Measurements from ENCODE around the gene CTDSP2. TPM values are rescaled to one million over a fixed set of nuclear protein-coding genes. Genes with fewer than 3 reads are reported as not detected.

CTDSP2 gene
- total and polyA plus RNA-seq, 2 donors (not counting 3 experiments of a cell fraction or from before 2014, with no cell fraction given): 142 to 146 TPM

DNA sequence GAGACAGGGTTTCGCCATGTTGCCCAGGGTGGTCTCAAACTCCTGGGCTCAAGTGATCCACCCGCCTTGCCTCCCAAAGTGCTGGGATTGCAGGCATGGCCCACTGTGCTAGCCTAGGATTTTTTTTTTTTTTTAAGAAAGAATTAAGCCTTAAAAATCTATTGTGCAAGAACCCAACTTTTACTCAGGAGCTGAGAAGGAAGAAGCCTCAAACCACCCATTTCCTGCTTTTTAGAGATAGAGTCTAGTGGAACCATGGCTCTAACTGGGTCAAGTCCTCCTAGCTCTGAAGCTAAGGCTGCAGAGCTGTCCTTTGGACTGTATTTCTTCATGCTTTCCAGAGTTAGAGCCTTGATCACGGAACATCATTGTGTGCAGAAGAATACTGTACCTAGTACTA, 65.3 kb downstream of the CTDSP2 start:
- no peak for TF ChIP-seq GATA2 (IDR thresholded peaks at IDR 0.05; ENCODE audit: insufficient read depth, insufficient read length, low read depth, low read length)
- TF ChIP-seq, protein P1, sequence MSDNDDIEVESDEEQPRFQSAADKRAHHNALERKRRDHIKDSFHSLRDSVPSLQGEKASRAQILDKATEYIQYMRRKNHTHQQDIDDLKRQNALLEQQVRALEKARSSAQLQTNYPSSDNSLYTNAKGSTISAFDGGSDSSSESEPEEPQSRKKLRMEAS (IDR thresholded peaks at IDR 0.05; ENCODE audit: insufficient read depth, insufficient read length): no peak
- TF ChIP-seq POLR2A (IDR thresholded peaks at IDR 0.05; ENCODE audit: low read depth, low read length): no peak
- no peak for TF ChIP-seq MYC (IDR thresholded peaks at IDR 0.05; ENCODE audit: low read depth, low read length)
- no peak for TF ChIP-seq POLR2AphosphoS5 (IDR thresholded peaks at IDR 0.05; ENCODE audit: insufficient read depth, low read depth, low read length)
- no peak for TF ChIP-seq FOS (IDR thresholded peaks at IDR 0.05; ENCODE audit: borderline replicate concordance, insufficient read depth, low read length)
- no peak for TF ChIP-seq EZH2 (IDR thresholded peaks at IDR 0.05; ENCODE audit: borderline replicate concordance, low read depth, low read length, severe bottlenecking)
- TF ChIP-seq, protein P2, sequence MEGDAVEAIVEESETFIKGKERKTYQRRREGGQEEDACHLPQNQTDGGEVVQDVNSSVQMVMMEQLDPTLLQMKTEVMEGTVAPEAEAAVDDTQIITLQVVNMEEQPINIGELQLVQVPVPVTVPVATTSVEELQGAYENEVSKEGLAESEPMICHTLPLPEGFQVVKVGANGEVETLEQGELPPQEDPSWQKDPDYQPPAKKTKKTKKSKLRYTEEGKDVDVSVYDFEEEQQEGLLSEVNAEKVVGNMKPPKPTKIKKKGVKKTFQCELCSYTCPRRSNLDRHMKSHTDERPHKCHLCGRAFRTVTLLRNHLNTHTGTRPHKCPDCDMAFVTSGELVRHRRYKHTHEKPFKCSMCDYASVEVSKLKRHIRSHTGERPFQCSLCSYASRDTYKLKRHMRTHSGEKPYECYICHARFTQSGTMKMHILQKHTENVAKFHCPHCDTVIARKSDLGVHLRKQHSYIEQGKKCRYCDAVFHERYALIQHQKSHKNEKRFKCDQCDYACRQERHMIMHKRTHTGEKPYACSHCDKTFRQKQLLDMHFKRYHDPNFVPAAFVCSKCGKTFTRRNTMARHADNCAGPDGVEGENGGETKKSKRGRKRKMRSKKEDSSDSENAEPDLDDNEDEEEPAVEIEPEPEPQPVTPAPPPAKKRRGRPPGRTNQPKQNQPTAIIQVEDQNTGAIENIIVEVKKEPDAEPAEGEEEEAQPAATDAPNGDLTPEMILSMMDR (IDR thresholded peaks at IDR 0.05; ENCODE audit: extremely low read depth in 1 of 2, insufficient read depth in 1 of 2, low read depth in 1 of 2, low read length in 2 of 2): no peak
- no peak for TF ChIP-seq JUN (IDR thresholded peaks at IDR 0.05; ENCODE audit: borderline replicate concordance, insufficient read depth, insufficient read length, low read depth)
- POLR2A ChIA-PET: no interaction called here
- Histone ChIP-seq H3K4me2 (ENCODE audit: insufficient read depth, low read length) (no peak overlapping the region), H3K9me1 (replicated peaks; ENCODE audit: control insufficient read depth, extremely low read depth, insufficient read depth, low read length) (no peaks in the 10 kb centered on the region), H3K36me3 (ENCODE audit: control insufficient read depth in 2 of 2, extremely low read depth in 1 of 2, insufficient read depth in 2 of 2, low read length in 2 of 2) (peaks cover 2 to 7% of the 10 kb centered on the region in 2 experiments), H4K20me1 (replicated peaks; ENCODE audit: control insufficient read depth, extremely low read depth, insufficient read depth, low read length) (no peaks in the 10 kb centered on the region), H3K9me3 (replicated peaks; ENCODE audit: control insufficient read depth, insufficient read depth, low read length) (no peaks in the 10 kb centered on the region), H3K9ac (replicated peaks; ENCODE audit: extremely low read depth, insufficient read depth, low read length) (no peak overlapping the region), H3K27me3 (ENCODE audit: control insufficient read depth in 2 of 2, insufficient read depth in 2 of 2, low read length in 2 of 2) (no peaks in the 10 kb centered on the region), H3K79me2 (ENCODE audit: control insufficient read depth, insufficient read depth, low read length) (peaks cover 14% of the 10 kb centered on the region), H3K4me1 (ENCODE audit: control insufficient read depth, extremely low read depth, insufficient read depth, low read length) (peaks cover 7% of the 10 kb centered on the region), H2AFZ (ENCODE audit: low read depth, low read length) (no peak overlapping the region), H3K4me3 (replicated peaks in 1 of 3; ENCODE audit: insufficient read depth in 1 of 3, low read depth in 1 of 3, low read length in 3 of 3) (no peak overlapping the region), H3K27ac (ENCODE audit: insufficient read depth, low read depth, low read length) (no peak overlapping the region)
- no TSS peak for BruUV-seq (replicated peaks)
- FAIRE-seq (no peak), DNase-seq (ENCODE audit: low read depth, low spot score) (no peak)
- CTCF ChIA-PET: interaction anchor here (0.9 to 3.2 kb wide), 6 partner anchors 9 to 115 kb away, joined by 3 to 15 read pairs (median 10); partner anchors contain the start of genes EEF1AKMT3 and METTL1
- intact Hi-C loops (cut with micrococcal nuclease) (no loop called here), dilution Hi-C loops (cut with MboI; ENCODE audit: extremely low pct_ligation_motif_present, low sequenced_read_pairs) (no loop called here)
